Activated T-cell treated with anti-CD3 and anti-CD28 coated beads, Interleukin-2, amount 50 U/mL, for 4 hours (primary cell): ENCODE results near the gene AXIN1. TPM values are rescaled to one million over a fixed set of nuclear protein-coding genes. Genes with fewer than 3 reads are reported as not detected.
"Not testable (repeated sequence)": the region's sequence is repeated elsewhere in the genome, so short reads cannot be mapped to it uniquely, and the experiment has no call there.

Experiments used
- ATAC-seq, 2 donors: fragments of 200-7000 bp; cut with Tn5 transposase; one replicate each; pipeline ENCODE4 v1.10.0; 2021
- DNase-seq: peaks from one replicate; pipeline ENCODE4 v3.0.0-alpha.2; 2020
- H3K27me3 Mint-ChIP-seq: one replicate; pipeline ENCODE4 v1.8.0; 2021; ENCODE audit warnings: low read depth, mixed read lengths
- H3K36me3 Mint-ChIP-seq: one replicate; pipeline ENCODE4 v1.8.0; 2022; ENCODE audit warnings: mixed read lengths; ENCODE audit not compliant: insufficient read depth
- H3K4me1 Mint-ChIP-seq: one replicate; pipeline ENCODE4 v1.8.0; 2021; ENCODE audit warnings: low read depth, mixed read lengths
- H3K4me3 Mint-ChIP-seq: one replicate; pipeline ENCODE4 v1.8.0; 2021; ENCODE audit warnings: mild to moderate bottlenecking, moderate library complexity, mixed read lengths
- H3K9me3 Mint-ChIP-seq: one replicate; pipeline ENCODE4 v1.8.0; 2021; ENCODE audit warnings: mixed read lengths
- total RNA-seq, 3 donors: library from RNA; stranded (reverse); gene quantifications; one replicate each; pipeline ENCODE4 v1.2.1, GENCODE V29; 2021

AXIN1 gene
- total RNA-seq, 3 donors from 2014 or later, result 34.1 to 40.4 (median 35.4) TPM

GRCh38 chr16:279531-279930 lies 73.0 kb downstream of the AXIN1 start:
- Mint-ChIP-seq H3K36me3 (no peaks in the 10 kb centered on the region), H3K9me3 (no peaks in the 10 kb centered on the region), H3K4me3 (no peak overlapping the region), H3K4me1 (peaks cover 9% of the 10 kb centered on the region), H3K27me3 (peaks cover 30% of the 10 kb centered on the region)
- ATAC-seq, result no peak
- no peak for DNase-seq

- Mint-ChIP-seq H3K4me1 (peaks cover 9% of the 10 kb centered on the region), H3K27me3 (peaks cover 30% of the 10 kb centered on the region), H3K9me3 (no peaks in the 10 kb centered on the region), H3K36me3 (no peaks in the 10 kb centered on the region), H3K4me3 (no peak overlapping the region)
- no peak for DNase-seq
- peak; percentile 57 to 72 for ATAC-seq
Measured at GRCh38 chr16:278863-279366, 73.6 kb downstream of the AXIN1 start.

- Mint-ChIP-seq H3K27me3 (peaks cover 28% of the 10 kb centered on the region), H3K9me3 (no peaks in the 10 kb centered on the region), H3K4me1 (peaks cover 9% of the 10 kb centered on the region), H3K4me3 (peak overlapping the region; percentile 73), H3K36me3 (no peaks in the 10 kb centered on the region)
- ATAC-seq (no peak), DNase-seq (no peak)
Measured at GRCh38 chr16:276426-277077, 76.0 kb downstream of the AXIN1 start.

- peaks cover 23% of the 10 kb centered on the region for H3K27me3 Mint-ChIP-seq
- no peak for ATAC-seq
- no peak for DNase-seq
- no peaks in the 10 kb centered on the region for H3K36me3 Mint-ChIP-seq
- peak within 1 kb of the TSS; percentile 73 for H3K4me3 Mint-ChIP-seq
- H3K9me3 Mint-ChIP-seq, result no peaks in the 10 kb centered on the region
- H3K4me1 Mint-ChIP-seq, result peaks cover 9% of the 10 kb centered on the region
Measured at GRCh38 chr16:275786-276232, 76.7 kb downstream of the AXIN1 start, which contains the start of gene RGS11. RGS11 (minus strand) TSS chr16:275944; CDS start chr16:275911, 33 bp downstream.

- ATAC-seq (peak; percentile 26 to 52), DNase-seq (no peak)
- H3K9me3 Mint-ChIP-seq, result no peaks in the 10 kb centered on the region
- H3K36me3 Mint-ChIP-seq, result no peaks in the 10 kb centered on the region
- peaks cover 23% of the 10 kb centered on the region for H3K27me3 Mint-ChIP-seq
- no peak overlapping the region for H3K4me3 Mint-ChIP-seq
- H3K4me1 Mint-ChIP-seq, result peaks cover 9% of the 10 kb centered on the region
Measured at GRCh38 chr16:275041-275641, 77.4 kb downstream of the AXIN1 start.

GRCh38 chr16:273547-274421 lies 78.7 kb downstream of the AXIN1 start:
- ATAC-seq (no peak), DNase-seq (no peak)
- Mint-ChIP-seq H3K9me3 (no peaks in the 10 kb centered on the region), H3K4me3 (no peak overlapping the region), H3K36me3 (no peaks in the 10 kb centered on the region), H3K4me1 (peaks cover 4% of the 10 kb centered on the region), H3K27me3 (peaks cover 19% of the 10 kb centered on the region)

- Mint-ChIP-seq H3K27me3 (peaks cover 15% of the 10 kb centered on the region), H3K4me3 (no peak overlapping the region), H3K4me1 (peaks cover 3% of the 10 kb centered on the region), H3K36me3 (no peaks in the 10 kb centered on the region), H3K9me3 (no peaks in the 10 kb centered on the region)
- ATAC-seq, result no peak
- DNase-seq, result no peak
Measured at GRCh38 chr16:272633-273546, 79.6 kb downstream of the AXIN1 start.

GRCh38 chr16:270381-271255 lies 81.9 kb downstream of the AXIN1 start:
- H3K27me3 Mint-ChIP-seq, result peaks cover 1% of the 10 kb centered on the region
- H3K9me3 Mint-ChIP-seq, result no peaks in the 10 kb centered on the region
- no peaks in the 10 kb centered on the region for H3K36me3 Mint-ChIP-seq
- peaks cover 4% of the 10 kb centered on the region for H3K4me1 Mint-ChIP-seq
- DNase-seq (no peak), ATAC-seq (no peak)
- H3K4me3 Mint-ChIP-seq, result no peak overlapping the region

GRCh38 chr16:269061-269796 lies 83.3 kb downstream of the AXIN1 start:
- Mint-ChIP-seq H3K4me1 (peaks cover 4% of the 10 kb centered on the region), H3K9me3 (no peaks in the 10 kb centered on the region), H3K4me3 (no peak overlapping the region), H3K27me3 (peaks cover 1% of the 10 kb centered on the region), H3K36me3 (no peaks in the 10 kb centered on the region)
- ATAC-seq (no peak), DNase-seq (no peak)

GRCh38 chr16:268141-269053 lies 84.1 kb downstream of the AXIN1 start:
- DNase-seq, result no peak
- Mint-ChIP-seq H3K4me3 (no peak overlapping the region), H3K36me3 (no peaks in the 10 kb centered on the region), H3K9me3 (no peaks in the 10 kb centered on the region), H3K27me3 (peaks cover 1% of the 10 kb centered on the region), H3K4me1 (peaks cover 4% of the 10 kb centered on the region)
- ATAC-seq, result no peak

GRCh38 chr16:267562-267961 lies 85.0 kb downstream of the AXIN1 start:
- not testable (repeated sequence) for H3K4me1 Mint-ChIP-seq, ATAC-seq, DNase-seq, H3K4me3 Mint-ChIP-seq, H3K27me3 Mint-ChIP-seq, H3K36me3 Mint-ChIP-seq, H3K9me3 Mint-ChIP-seq
